NCI-H748 treated with DMSO at 0.1 percent for 48 hours (cell line): ENCODE data around the gene NIF3L1.
A peak's percentile ranks its signal among the peaks of the same experiment; 100 is the strongest.
"Not testable (repeated sequence)": the region's sequence is repeated elsewhere in the genome, so short reads cannot be mapped to it uniquely, and the experiment has no call there.

Experiments
- DNase-seq: peaks from one replicate; lab custom pipeline; 2025; lab: John Stamatoyannopoulos, UW

NIF3L1 gene

DNA sequence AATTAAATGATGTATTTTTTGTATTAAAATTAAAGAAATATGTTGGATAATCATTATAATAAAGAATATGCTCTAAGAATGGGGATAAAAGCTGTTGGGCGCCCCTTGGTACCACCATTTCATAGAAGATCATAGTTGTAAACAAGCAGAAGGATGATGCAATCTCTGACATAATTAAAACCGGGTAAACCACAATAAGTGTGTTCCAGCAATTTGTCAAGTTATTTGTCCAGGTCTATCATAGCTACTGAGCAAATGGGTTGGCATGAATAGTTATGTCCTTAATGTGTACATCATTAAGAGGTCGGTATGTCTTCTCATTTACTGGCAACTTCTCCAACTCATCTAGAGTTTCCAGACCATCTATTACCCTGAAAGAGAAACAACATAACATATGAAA is 18.0 kb upstream of the NIF3L1 start:
- DNase-seq = no peak

GRCh38 chr2:200873560-200873959 is 15.6 kb upstream of the NIF3L1 start:
- DNase-seq = no peak

DNA sequence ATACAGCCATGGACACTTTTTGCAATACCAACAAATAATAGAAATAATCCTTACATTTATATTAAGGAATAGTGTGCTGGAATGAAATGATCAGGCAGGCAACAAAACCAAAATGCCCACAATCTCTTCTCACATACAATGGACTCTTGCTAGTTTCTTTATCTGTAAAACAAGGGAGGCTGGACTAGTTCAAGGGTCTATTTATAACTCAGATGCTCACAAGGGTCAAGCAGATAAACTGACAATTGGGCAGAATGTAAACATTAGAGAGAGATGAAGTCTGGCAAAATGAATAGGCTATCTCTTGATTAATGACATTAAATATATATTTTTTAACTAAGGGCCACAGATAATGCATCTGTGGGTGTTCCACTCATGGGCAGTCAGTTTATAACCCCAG is 11.7 kb upstream of the NIF3L1 start:
- DNase-seq = no peak

DNA sequence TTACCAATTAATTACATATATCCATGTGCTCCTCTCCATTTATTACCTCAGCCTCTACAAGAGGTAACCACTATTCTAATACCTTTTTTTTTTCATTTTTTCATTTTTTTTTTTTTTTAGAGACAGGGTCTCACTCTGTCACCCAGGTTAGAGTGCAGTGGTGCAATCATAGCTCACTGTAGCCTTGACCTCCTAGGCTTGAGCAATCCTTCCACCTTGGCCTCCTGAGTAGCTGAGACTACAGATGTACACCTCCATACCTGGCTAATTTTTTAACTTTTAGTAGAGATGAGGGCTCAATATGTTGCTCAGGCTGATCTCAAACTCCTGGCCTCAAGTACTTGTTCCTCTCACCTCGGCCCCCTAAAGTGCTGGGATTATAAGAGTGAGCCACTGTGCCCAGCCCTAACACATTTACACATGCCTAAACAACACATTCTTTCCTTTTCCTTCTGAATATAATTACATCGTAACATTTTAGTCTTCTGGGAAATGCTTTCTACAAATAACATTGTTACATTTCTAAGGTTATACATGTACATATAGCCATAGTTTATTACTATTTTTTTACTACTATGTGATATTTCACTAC is 10.8 kb upstream of the NIF3L1 start:
- DNase-seq = no peak

DNA sequence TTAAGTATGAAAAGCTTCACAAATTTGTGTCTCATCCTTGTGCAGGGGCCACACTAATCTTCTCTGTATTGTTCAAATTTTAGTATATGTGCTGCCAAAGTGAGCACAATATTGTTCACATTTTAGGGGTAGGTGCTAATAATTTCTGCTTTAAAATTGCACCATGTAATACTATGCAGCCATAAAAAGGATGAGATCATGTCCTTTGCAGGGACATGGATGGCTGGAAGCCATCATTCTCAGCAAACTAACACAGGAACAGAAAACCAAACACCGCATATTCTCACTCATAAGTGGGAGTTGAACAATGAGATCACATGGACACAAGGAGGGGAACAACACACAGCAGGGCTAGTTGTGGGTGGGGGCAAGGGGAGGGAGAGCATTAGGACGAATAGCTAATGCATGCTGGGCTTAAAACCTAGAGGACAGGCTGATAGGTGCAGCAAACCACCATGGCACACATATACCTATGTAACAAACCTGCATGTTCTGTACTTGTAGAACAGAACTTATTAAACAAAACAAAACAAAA is 7.4 kb upstream of the NIF3L1 start:
- not testable (repeated sequence) for DNase-seq

DNA sequence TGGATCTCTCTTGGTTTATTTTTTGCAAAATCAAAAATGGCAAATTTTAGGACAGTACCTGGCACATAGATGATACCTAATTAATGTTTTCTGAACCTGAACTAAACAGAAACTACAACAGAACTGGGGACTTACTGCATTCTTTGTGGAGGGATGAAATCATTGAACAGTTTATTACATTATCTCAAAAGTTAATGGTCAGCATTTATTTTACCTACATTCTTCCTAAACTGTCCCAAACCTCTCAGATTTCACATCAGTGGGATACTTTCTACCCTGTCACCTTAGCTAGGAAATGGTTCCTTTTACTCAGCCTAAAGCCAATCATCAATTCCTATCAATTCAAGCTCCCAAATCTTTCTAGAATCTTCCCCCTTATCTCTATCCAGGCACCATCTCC is 10.3 kb downstream of the NIF3L1 start:
- no peak for DNase-seq

- DNase-seq = peak; percentile 91
Measured at GRCh38 chr2:200901459-200902072, 12.4 kb downstream of the NIF3L1 start.

DNA sequence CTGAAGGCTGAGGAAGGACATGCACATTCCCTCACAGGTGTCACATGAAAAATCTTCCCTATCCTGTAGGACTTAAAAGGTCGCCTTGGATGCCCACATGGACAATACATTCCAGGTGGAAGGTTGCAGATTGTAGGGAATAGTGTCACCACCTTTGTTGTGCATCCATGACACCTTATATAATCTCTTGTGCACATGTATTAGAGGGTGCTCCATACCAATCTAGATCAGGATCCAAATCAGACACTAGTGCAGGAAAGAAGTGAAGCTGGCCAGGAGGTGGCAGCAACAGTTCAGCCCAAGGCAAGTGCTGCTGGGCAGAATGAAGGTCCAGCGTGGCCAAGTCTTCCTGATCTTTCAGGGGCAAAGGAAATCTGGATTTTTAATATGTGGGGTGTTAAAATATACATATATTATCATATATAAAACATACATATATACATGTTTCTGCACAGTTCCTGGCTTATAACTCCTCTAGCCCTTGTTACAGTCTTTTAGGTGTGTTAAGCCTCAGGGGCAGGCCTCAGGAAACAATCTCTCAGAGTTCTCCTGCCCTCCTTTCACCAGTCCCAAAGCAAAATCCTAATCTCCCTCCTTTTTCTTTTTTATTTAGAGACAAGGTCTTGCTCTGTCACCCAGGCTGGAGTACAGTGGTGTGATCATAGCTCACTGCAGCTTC is 16.6 kb downstream of the NIF3L1 start:
- DNase-seq = peak; percentile 57

- no peak for DNase-seq
Measured at GRCh38 chr2:200909958-200910357, 20.8 kb downstream of the NIF3L1 start.

GRCh38 chr2:200913654-200914053 is 24.5 kb downstream of the NIF3L1 start:
- no peak for DNase-seq

DNA sequence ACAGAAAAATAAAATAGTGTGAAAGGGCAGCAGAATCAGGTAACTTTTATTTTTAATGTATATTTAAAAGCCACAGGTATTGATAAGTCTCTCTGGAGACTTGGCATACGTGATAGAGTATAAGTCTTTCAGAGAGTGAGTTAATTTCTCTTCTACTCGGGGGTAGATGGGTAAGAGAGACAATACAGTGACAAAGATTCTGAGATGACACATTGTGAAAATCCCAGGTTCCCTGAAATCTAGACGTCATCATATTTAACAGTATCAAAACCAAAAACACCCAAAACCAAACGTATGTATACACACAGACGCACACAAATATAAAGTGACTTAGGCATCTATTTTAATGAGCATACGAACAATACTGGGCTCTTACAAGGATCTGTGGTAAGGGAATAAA is 33.3 kb downstream of the NIF3L1 start:
- no peak for DNase-seq

DNA sequence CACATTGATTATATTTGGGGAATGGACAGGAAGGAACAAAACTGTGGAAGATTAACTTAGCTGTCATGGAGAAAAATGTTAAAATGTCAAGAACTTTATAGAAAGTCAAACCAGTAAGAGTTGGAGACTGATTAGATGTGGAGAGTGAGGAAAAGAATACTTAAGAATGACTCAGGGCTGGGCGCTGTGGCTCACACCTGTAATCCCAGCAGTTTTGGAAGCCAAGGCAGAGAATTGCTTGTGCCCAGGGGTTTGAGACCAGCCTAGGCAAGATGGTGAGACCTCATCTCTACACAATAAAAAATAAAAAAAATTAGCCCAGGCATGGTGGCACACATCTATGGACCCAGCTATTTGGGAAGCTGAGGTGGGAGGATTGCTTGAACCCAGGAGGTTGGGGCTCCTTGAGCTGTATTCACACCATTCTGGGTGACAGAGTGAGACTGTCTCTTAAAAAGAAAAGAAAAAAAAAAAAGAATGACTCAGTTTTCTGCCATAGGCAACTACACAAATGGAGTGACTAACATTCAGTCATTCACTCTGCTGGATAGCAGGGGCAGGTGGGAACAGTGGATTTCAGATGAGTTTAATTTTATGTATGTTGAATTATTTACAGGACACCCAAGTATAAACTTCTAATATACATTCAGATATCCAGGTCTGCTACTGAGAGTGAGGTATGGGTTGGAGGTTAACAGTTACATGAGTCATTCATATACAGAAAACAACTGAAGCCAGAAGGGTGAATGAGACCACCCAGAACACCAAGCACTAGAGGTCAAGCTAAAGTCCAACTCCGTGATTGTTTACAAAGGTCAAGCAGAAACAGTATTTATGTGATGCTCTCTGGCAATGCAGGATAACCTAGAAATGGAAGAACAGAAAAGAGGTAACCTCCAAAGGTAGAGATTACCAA is 40.4 kb downstream of the NIF3L1 start:
- DNase-seq = no peak

DNA sequence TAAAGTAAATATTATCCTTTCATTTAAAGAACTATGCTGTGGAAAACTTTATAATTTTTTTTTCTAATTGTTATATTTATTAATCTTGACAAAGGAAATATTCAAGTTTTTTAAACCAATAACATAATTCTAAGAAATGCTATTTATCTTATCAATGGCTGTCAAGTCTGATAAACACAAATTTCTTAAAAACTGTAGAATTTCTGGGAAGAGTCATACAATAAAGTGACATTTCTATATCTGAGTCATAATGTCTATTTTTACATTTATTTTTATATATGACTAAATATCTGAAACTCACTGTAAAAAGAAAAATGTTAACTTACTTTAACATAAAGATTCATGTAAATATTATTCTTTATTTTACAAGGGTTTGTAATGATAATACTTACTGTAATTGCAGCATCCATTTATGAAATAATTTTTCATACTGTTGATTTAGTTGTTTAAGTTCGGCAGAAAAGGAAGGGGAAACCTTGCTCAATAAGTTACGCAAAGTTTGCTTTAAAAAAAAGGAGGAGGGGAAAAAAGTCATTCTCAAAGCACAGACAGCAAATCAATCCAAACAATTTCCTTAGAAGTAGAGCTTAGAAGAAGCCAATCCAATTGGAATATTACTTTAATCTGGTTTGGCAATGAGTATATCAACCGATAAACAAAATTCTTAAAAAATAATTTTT is 41.9 kb downstream of the NIF3L1 start:
- no peak for DNase-seq

DNA sequence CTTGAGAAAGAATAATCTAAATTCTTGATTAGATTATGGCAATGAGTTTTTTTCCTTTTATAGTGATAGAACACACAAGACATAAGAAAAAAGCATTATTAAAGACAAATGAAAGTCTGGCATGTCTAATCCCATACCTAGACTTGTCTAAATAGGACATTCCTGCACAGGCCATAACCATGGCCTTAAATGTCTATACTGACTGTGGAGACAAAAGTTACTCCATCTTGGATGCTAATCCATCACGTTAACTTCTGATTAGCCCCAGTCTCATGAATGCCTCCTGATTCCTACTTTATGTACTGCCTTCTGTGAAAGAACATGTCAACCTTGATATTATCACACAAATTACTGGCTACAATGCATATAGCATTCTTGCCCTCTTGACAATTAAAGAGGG is 50.7 kb downstream of the NIF3L1 start:
- no peak for DNase-seq

- DNase-seq = no peak
Measured at GRCh38 chr2:200943527-200944105, 54.4 kb downstream of the NIF3L1 start.

- no peak for DNase-seq
Measured at GRCh38 chr2:200944467-200945394, 55.6 kb downstream of the NIF3L1 start.

GRCh38 chr2:200945395-200945729 is 56.2 kb downstream of the NIF3L1 start:
- DNase-seq = no peak

GRCh38 chr2:200950378-200950777 is 61.2 kb downstream of the NIF3L1 start:
- no peak for DNase-seq
